Spleen (tissue), 7 donors: ENCODE measurements around the gene MAN2A2.
A peak's percentile ranks its signal among the peaks of the same experiment; 100 is the strongest.

Experiments
- POLR2A ChIP-seq, 3 donors: fragments of 450-650 bp; IDR thresholded peaks; one replicate each; pipeline ENCODE4 v1.5.1; 2017; ENCODE audit warnings: antibody characterized with exemption in 3 of 3, mild to moderate bottlenecking in 1 of 3
- POLR2AphosphoS5 ChIP-seq, 3 donors: sonication (generic); formaldehyde crosslinking; IDR thresholded peaks; one replicate each; pipeline ENCODE4 v1.5.1; 2017; ENCODE audit warnings: antibody characterized with exemption in 3 of 3
- TF ChIP-seq, protein P1 (sequence below), 11 experiments: fragments of 200-600 bp in 7 of 11; fragments of 450-650 bp in 4 of 11; sonication (generic) in 4 of 11; IDR thresholded peaks in 8 of 11; conservative IDR thresholded peaks in 3 of 11; 1 replicate in 7 of 11; 2 replicates in 4 of 11; pipeline versions ENCODE4 v1.4.0 to v1.8.0; 2016 to 2021; ENCODE audit warnings: antibody characterized with exemption in 11 of 11, inconsistent platforms in 4 of 11, mild to moderate bottlenecking in 1 of 11
- donor health status: DM: no; HTN: no; CAD: no; lungs with moderate emphysema.
- donor health status: DM: no; HTN: no; CAD: no.
- donor health status: DM: no; HTN: no; CAD: no.

DNA sequence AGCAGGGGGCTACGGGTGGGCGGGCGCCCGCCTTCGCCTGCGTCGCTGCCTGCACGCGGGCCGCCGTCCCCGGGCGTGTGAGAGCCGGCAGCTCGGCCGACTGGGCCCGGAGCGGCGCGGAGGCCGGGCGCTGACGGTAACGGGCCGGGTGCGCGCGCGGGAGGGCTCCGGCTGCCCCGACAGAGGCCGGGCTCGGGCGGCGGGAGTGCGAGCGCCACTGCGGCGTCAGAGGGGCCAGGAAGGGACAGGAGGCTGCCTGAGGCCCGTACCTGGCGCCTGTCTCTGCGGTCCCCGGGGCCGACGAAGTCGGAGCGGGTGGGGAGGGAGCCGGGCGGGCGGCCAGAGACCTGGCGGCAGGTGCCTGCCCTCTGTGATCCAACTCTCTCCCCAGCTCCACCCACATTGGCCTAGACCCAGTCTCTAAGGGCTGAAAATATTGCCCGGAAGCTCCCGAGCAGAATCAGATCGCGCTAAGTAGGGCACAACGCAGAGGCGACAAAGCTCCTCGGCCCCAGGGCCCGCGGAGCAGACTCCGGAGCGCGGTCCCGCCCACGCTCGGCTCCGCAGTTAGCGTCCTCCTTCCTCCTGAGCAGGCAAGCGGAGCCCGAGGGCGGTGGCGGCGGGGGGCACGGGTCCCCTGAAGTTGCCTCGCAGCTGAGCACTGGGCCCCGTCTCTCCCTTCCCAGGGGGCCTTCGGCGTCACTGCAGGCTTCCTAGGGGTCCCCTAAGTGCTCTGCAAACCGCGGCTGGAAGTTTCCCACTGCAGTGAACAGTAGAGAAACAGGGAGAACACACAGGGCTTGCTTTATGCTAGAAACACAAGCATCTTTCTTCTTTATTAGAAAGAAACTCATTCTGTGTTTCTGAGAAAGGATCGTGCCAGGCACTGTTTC, at the start of gene MAN2A2:
- TF ChIP-seq, protein P1, sequence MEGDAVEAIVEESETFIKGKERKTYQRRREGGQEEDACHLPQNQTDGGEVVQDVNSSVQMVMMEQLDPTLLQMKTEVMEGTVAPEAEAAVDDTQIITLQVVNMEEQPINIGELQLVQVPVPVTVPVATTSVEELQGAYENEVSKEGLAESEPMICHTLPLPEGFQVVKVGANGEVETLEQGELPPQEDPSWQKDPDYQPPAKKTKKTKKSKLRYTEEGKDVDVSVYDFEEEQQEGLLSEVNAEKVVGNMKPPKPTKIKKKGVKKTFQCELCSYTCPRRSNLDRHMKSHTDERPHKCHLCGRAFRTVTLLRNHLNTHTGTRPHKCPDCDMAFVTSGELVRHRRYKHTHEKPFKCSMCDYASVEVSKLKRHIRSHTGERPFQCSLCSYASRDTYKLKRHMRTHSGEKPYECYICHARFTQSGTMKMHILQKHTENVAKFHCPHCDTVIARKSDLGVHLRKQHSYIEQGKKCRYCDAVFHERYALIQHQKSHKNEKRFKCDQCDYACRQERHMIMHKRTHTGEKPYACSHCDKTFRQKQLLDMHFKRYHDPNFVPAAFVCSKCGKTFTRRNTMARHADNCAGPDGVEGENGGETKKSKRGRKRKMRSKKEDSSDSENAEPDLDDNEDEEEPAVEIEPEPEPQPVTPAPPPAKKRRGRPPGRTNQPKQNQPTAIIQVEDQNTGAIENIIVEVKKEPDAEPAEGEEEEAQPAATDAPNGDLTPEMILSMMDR (IDR thresholded peaks at IDR 0.05 in 8 of 11, conservative IDR thresholded peaks at IDR 0.05 in 3 of 11), result peak in 2 of 11 experiments; percentile 19 to 27
- TF ChIP-seq POLR2AphosphoS5 (IDR thresholded peaks at IDR 0.05) (peak; percentile 74 to 87 (median 81)), POLR2A (IDR thresholded peaks at IDR 0.05) (no peak)
